Upper lobe of right lung (tissue), 1 donor: Measurements from ENCODE around the gene DRD2. TPM values are rescaled to one million over a fixed set of nuclear protein-coding genes. Genes with fewer than 3 reads are reported as not detected.

Experiments used
- ATAC-seq: fragments of 200-7000 bp; cut with Tn5 transposase; one replicate; pipeline ENCODE4 v1.9.1; 2020; ENCODE audit warnings: mild to moderate bottlenecking, moderate library complexity
- DNase-seq: peaks from one replicate; pipeline ENCODE4 v3.0.0-alpha.2; 2020
- H3K27ac ChIP-seq: fragments of 200-600 bp; one replicate; pipeline ENCODE4 v1.8.0; 2022
- H3K27me3 ChIP-seq: fragments of 200-600 bp; one replicate; pipeline ENCODE4 v1.8.0; 2022; ENCODE audit warnings: mild to moderate bottlenecking
- H3K36me3 ChIP-seq: fragments of 200-600 bp; one replicate; pipeline ENCODE4 v1.8.0; 2022
- H3K4me1 ChIP-seq: fragments of 200-600 bp; one replicate; pipeline ENCODE4 v1.8.0; 2022
- H3K4me3 ChIP-seq: fragments of 200-600 bp; one replicate; pipeline ENCODE4 v1.8.0; 2022; ENCODE audit warnings: mild to moderate bottlenecking
- H3K9me3 ChIP-seq: fragments of 200-600 bp; one replicate; pipeline ENCODE4 v1.8.0; 2022
- intact Hi-C: fragments of 100-400 bp; cut with DNase I; formaldehyde crosslinking; loops from one replicate; pipeline ENCODE4 v1.11.0; 2022
- total RNA-seq: library from RNA; stranded (reverse); fragmentation: NEBNext Ultra II Directional; extraction: Animal tissue kit (Norgen Biotek cat#: 25700); gene quantifications from one replicate; pipeline ENCODE4 v1.2.1, GENCODE V29; 2021
- TF ChIP-seq, protein P1 (sequence below): fragments of 200-600 bp; IDR thresholded peaks from one replicate; pipeline ENCODE4 v1.8.0; 2022; ENCODE audit warnings: antibody characterized with exemption
- donor health status: DM: no; HTN: yes; CAD: no; lungs with severe emphysema.

The DRD2 gene
- total RNA-seq, 1 donor from 2014 or later, result not detected

DNA sequence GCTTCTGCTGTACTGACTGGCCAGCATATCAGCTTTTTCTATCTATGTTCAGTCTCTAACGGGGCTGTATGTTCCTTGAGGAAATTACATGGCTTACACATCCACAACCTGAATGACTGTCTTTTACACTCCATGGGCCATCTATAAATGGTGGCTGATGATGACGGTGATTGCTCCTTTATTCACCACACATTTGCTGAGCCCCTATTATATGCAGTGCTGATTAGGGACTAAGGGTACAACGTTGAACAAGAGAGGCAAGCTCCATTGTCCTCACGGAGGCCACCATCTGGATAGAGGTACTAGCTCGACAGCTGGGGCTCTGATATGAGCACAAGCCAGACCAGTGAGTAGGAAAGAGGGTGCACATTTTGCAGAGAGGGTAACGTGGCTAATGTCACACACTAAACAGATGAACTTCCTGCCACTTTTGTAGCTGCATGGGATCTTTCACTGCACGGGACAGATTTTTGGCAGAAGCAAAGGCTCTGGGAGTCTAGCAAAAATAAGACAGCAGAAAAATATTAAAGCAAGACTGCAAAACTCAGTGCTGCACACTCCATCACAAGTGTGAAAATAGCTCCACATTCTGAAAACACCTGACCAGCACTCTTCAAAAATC lies 30.6 kb downstream of the DRD2 start:
- Histone ChIP-seq H3K36me3 (no peaks in the 10 kb centered on the region), H3K27ac (no peak overlapping the region), H3K9me3 (no peaks in the 10 kb centered on the region), H3K27me3 (no peaks in the 10 kb centered on the region), H3K4me3 (no peak overlapping the region), H3K4me1 (no peaks in the 10 kb centered on the region)
- no peak for ATAC-seq
- no peak for DNase-seq
- intact Hi-C loops, result no loop called here
- TF ChIP-seq, protein P1, sequence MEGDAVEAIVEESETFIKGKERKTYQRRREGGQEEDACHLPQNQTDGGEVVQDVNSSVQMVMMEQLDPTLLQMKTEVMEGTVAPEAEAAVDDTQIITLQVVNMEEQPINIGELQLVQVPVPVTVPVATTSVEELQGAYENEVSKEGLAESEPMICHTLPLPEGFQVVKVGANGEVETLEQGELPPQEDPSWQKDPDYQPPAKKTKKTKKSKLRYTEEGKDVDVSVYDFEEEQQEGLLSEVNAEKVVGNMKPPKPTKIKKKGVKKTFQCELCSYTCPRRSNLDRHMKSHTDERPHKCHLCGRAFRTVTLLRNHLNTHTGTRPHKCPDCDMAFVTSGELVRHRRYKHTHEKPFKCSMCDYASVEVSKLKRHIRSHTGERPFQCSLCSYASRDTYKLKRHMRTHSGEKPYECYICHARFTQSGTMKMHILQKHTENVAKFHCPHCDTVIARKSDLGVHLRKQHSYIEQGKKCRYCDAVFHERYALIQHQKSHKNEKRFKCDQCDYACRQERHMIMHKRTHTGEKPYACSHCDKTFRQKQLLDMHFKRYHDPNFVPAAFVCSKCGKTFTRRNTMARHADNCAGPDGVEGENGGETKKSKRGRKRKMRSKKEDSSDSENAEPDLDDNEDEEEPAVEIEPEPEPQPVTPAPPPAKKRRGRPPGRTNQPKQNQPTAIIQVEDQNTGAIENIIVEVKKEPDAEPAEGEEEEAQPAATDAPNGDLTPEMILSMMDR, result no peak

DNA sequence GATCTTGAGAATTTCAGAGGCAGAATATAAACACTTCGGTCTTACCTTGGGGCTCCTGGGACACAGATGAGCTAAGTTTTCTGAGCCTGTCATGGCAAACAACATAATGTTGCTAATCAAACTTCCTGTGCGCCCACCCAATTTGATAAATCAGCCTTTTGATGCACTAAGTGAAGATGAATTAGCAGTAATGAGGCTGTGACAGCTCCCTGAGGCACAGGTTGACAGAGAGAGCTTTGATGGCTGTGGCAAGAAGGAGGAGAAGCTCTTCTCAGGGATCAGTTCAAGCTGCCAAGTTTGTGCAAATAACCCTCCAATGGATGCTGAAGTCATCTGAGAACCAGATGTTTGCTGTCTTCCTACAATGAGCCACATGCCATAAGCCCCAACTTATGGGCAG lies 34.4 kb downstream of the DRD2 start:
- Histone ChIP-seq H3K36me3 (no peaks in the 10 kb centered on the region), H3K27ac (no peak overlapping the region), H3K27me3 (peaks cover 6% of the 10 kb centered on the region), H3K9me3 (no peaks in the 10 kb centered on the region), H3K4me3 (no peak overlapping the region), H3K4me1 (no peaks in the 10 kb centered on the region)
- TF ChIP-seq, protein P1, result no peak
- ATAC-seq, result no peak
- no peak for DNase-seq
- intact Hi-C loops, result no loop called here

DNA sequence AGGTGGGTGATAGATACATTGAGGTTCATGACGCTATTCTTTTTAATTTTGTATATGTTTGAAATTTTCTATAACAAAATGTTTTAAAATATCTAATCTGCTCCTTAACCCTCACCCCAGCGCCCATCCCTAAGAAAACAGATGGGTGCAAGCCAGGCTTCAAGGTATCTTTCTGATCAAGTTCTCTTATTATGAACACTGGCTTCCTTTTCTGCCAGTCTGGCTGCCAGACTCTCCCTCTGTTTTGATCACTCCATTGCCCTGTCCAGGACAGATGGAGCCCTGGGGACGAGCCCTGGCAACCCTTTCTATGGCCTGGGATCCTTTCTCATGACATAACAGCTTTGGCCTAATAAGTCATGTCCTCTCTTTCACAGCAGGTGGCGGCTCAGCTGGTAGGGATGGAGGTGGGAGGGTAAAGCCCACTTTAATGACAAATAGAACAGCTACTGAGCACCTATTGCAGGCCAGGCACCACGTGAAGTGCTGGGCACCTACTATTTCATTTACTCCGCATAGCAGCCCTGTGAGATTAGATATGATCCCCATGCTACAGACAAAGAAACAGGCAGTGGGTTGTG lies 38.4 kb downstream of the DRD2 start:
- ATAC-seq (no peak), DNase-seq (no peak)
- no peaks in the 10 kb centered on the region for H3K9me3 ChIP-seq
- H3K36me3 ChIP-seq, result no peaks in the 10 kb centered on the region
- no peaks in the 10 kb centered on the region for H3K4me1 ChIP-seq
- intact Hi-C loops, result no loop called here
- H3K27ac ChIP-seq, result no peak overlapping the region
- TF ChIP-seq, protein P1, result no peak
- H3K4me3 ChIP-seq, result no peak overlapping the region
- peaks cover 6% of the 10 kb centered on the region for H3K27me3 ChIP-seq

DNA sequence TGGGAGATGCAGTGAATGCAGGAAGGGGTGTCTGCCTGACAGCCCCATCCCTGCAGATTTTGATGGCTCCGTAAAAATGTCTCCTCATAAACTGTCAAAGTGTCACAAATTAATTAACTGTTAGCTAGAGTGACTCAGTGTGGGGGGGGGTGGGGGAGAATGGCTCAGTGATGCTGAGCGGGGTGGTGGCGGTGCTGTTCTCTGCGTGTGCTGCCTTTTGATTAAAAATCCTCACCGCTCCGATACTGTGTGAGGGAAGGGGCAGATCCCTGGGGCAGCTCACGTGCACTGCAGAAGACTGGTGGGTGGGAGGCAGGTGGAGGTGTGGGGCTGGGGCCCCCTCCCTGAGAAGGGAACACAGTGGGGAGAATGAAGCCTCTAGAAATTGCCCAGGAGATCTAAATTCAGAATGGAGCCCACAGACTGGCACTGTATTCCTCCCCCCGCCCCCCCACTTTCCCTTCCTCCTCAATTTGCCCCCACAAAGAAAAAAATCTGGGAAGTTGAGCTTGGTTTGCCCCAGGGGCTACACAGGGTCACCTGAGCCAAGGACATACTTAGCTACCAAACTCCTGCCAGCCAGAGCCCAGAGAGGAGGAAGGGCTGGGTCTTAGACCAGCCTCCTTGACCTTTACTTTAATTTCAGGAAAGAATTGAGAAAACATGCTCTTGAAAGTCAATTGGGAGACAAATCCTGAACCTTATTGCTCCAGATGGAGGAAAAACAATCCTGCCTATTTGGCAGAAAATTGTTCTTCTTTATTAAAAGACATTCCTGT lies 39.8 kb downstream of the DRD2 start:
- Histone ChIP-seq H3K4me3 (no peak overlapping the region), H3K4me1 (no peaks in the 10 kb centered on the region), H3K9me3 (no peaks in the 10 kb centered on the region), H3K27ac (no peak overlapping the region), H3K36me3 (no peaks in the 10 kb centered on the region), H3K27me3 (peaks cover 6% of the 10 kb centered on the region)
- intact Hi-C loops, result no loop called here
- DNase-seq (no peak), ATAC-seq (no peak)
- TF ChIP-seq, protein P1, result no peak

DNA sequence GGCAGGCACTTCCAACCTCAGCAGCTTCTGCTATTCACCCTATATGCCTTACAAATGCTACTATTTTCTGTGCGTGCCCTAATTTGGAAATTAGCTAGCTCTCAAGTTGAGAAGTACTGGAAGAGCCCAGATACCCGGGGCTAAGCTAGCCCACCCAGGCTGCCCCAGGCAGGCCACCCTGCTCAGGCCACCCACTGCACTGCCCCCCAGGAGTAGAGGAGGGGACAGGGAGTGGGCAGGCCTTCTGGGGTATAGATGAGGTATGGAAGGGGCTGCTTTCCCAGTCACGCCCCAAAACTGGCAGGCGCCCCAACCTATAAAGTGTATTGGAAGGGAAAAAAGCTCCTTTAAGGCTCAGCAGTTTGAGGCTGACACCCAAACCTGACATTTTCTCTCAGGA lies 43.5 kb downstream of the DRD2 start:
- intact Hi-C loops, result no loop called here
- Histone ChIP-seq H3K4me3 (no peak overlapping the region), H3K4me1 (no peaks in the 10 kb centered on the region), H3K27me3 (no peaks in the 10 kb centered on the region), H3K9me3 (no peaks in the 10 kb centered on the region), H3K36me3 (no peaks in the 10 kb centered on the region), H3K27ac (no peak overlapping the region)
- ATAC-seq (no peak), DNase-seq (no peak)
- TF ChIP-seq, protein P1, result no peak
